ENCODE data around the gene LMAN1L.

LMAN1L gene

GRCh38 chr15:74817370-74817737, 4.7 kb downstream of the LMAN1L start:
- DNase-seq: no peak

GRCh38 chr15:74820056-74820455, 7.4 kb downstream of the LMAN1L start:
- DNase-seq: no peak

GRCh38 chr15:74821091-74821789, 8.6 kb downstream of the LMAN1L start:
- DNase-seq: peak; percentile 23

GRCh38 chr15:74821790-74822158, 9.1 kb downstream of the LMAN1L start:
- DNase-seq: no peak

GRCh38 chr15:74822233-74822632, 9.6 kb downstream of the LMAN1L start:
- DNase-seq: no peak

- DNase-seq: no peak
Measured at GRCh38 chr15:74823324-74823723, 10.7 kb downstream of the LMAN1L start.

- DNase-seq: no peak
Measured at GRCh38 chr15:74824976-74825375, 12.3 kb downstream of the LMAN1L start.

- DNase-seq: no peak
Measured at GRCh38 chr15:74825866-74826265, 13.2 kb downstream of the LMAN1L start.

- DNase-seq: no peak
Measured at GRCh38 chr15:74826364-74826819, 13.8 kb downstream of the LMAN1L start, which contains the start of gene CPLX3. TSS of gene CPLX3 (plus strand) at chr15:74826627. CDS start at chr15:74826704, 77 bp downstream.

GRCh38 chr15:74826921-74827320, 14.3 kb downstream of the LMAN1L start:
- no peak for DNase-seq

- DNase-seq: no peak
Measured at GRCh38 chr15:74827614-74828013, 15.0 kb downstream of the LMAN1L start.

GRCh38 chr15:74828835-74829234, 16.2 kb downstream of the LMAN1L start:
- no peak for DNase-seq

GRCh38 chr15:74829486-74829885, 16.9 kb downstream of the LMAN1L start:
- no peak for DNase-seq

- no peak for DNase-seq
Measured at GRCh38 chr15:74829991-74830390, 17.4 kb downstream of the LMAN1L start.

GRCh38 chr15:74830868-74831267, 18.2 kb downstream of the LMAN1L start:
- DNase-seq: no peak

- DNase-seq: no peak
Measured at GRCh38 chr15:74831813-74832495, 19.3 kb downstream of the LMAN1L start.

- DNase-seq: no peak
Measured at GRCh38 chr15:74832826-74833225, 20.2 kb downstream of the LMAN1L start.

GRCh38 chr15:74833376-74834107, 20.9 kb downstream of the LMAN1L start:
- no peak for DNase-seq

GRCh38 chr15:74835312-74835823, 22.7 kb downstream of the LMAN1L start:
- DNase-seq: peak; percentile 68

GRCh38 chr15:74836846-74837245, 24.2 kb downstream of the LMAN1L start:
- no peak for DNase-seq

GRCh38 chr15:74837482-74838136, 25.0 kb downstream of the LMAN1L start:
- no peak for DNase-seq

- DNase-seq: no peak
Measured at GRCh38 chr15:74838137-74838516, 25.5 kb downstream of the LMAN1L start.

Data from EL (cell line).